ENCODE data around the gene HSFX3. TPM values are rescaled to one million over a fixed set of nuclear protein-coding genes. Genes with fewer than 3 reads are reported as not detected.
A peak's percentile ranks its signal among the peaks of the same experiment; 100 is the strongest.
"Not testable (repeated sequence)": the region's sequence is repeated elsewhere in the genome, so short reads cannot be mapped to it uniquely, and the experiment has no call there.

HSFX3 gene
- polyA plus RNA-seq, 10 donors: 0.49 to 2.8 (median 0.79) TPM; not detected in 2

- DNase-seq: no peak
Measured at GRCh38 chrX:149517308-149517707, 32.4 kb downstream of the HSFX3 start.

- DNase-seq: no peak
Measured at GRCh38 chrX:149516604-149517003, 33.1 kb downstream of the HSFX3 start.

GRCh38 chrX:149515954-149516602 lies 33.6 kb downstream of the HSFX3 start:
- DNase-seq: no peak

- DNase-seq: no peak
Measured at GRCh38 chrX:149513825-149514428, 35.8 kb downstream of the HSFX3 start.

GRCh38 chrX:149512225-149512885 lies 37.4 kb downstream of the HSFX3 start:
- DNase-seq: peak in 1 of 3 donors; percentile 40

- DNase-seq: no peak
Measured at GRCh38 chrX:149511081-149511480, 38.6 kb downstream of the HSFX3 start.

GRCh38 chrX:149510386-149510785 lies 39.3 kb downstream of the HSFX3 start:
- no peak for DNase-seq

GRCh38 chrX:149508467-149508866 lies 41.3 kb downstream of the HSFX3 start:
- DNase-seq: no peak

GRCh38 chrX:149506349-149506748 lies 43.4 kb downstream of the HSFX3 start:
- DNase-seq: no peak

- no peak for DNase-seq
Measured at GRCh38 chrX:149505671-149506070, 44.1 kb downstream of the HSFX3 start.

GRCh38 chrX:149504915-149505651 lies 44.6 kb downstream of the HSFX3 start, which contains the start of gene IDS:
Gene IDS (minus strand): TSS chrX:149505306. CDS start chrX:149505137, 169 bp downstream.
- DNase-seq: peak; percentile 82 to 93 (median 87)

- DNase-seq: no peak
Measured at GRCh38 chrX:149504226-149504914, 45.4 kb downstream of the HSFX3 start.

GRCh38 chrX:149503446-149503845 lies 46.3 kb downstream of the HSFX3 start:
- DNase-seq: not testable (repeated sequence)

- not testable (repeated sequence) for DNase-seq
Measured at GRCh38 chrX:149502923-149503322, 46.8 kb downstream of the HSFX3 start.

GRCh38 chrX:149499766-149500165 lies 50.0 kb downstream of the HSFX3 start:
- DNase-seq: no peak

- no peak for DNase-seq
Measured at GRCh38 chrX:149498767-149499166, 51.0 kb downstream of the HSFX3 start.

Other genes with a start within 250 kb of the HSFX3 start
- gene IDS, start 44.6 kb downstream of the HSFX3 start, polyA plus RNA-seq (ENCODE audit: insufficient read length in 10 of 10): 10 to 100 TPM; 18.7 to 33.3 (median 27.2) TPM
- 10 to 100 TPM; 18.8 to 24.4 (median 21.5) TPM for gene EOLA1, start 8.9 kb downstream of the HSFX3 start, polyA plus RNA-seq (ENCODE audit: insufficient read length in 10 of 10)
- not detected for gene MAGEA9B, start 37.5 kb upstream of the HSFX3 start, polyA plus RNA-seq (ENCODE audit: insufficient read length in 10 of 10)
- 1 to 10 TPM in 3 of 10 donors, under 1 TPM in 2, not detected in 5; 0.31 to 1.6 (median 1.0) TPM for gene HSFX2, start 45.4 kb upstream of the HSFX3 start, polyA plus RNA-seq (ENCODE audit: insufficient read length in 10 of 10)
- 10 to 100 TPM; 26.9 to 39.5 (median 30.2) TPM for gene TMEM185A, start 81.9 kb upstream of the HSFX3 start, polyA plus RNA-seq (ENCODE audit: insufficient read length in 10 of 10)
- not detected for gene MAGEA11, start 162.1 kb upstream of the HSFX3 start, polyA plus RNA-seq (ENCODE audit: insufficient read length in 10 of 10)
- 1 to 10 TPM in 9 of 10 donors, under 1 TPM in 1; 0.98 to 3.1 (median 1.8) TPM for gene HSFX1, start 224.1 kb upstream of the HSFX3 start, polyA plus RNA-seq (ENCODE audit: insufficient read length in 10 of 10)
- gene MAGEA9, start 232.0 kb upstream of the HSFX3 start, polyA plus RNA-seq (ENCODE audit: insufficient read length in 10 of 10): not detected

Measured in muscle of back (tissue), 11 donors.